ENCODE measurements around the gene PRODH2. TPM values are rescaled to one million over a fixed set of nuclear protein-coding genes. Genes with fewer than 3 reads are reported as not detected.

Gene PRODH2
- total and polyA plus RNA-seq, 2 of the 13 experiments (the other 11 are each of a cell fraction or from before 2014, with no cell fraction given): 86.7 to 118 TPM

DNA sequence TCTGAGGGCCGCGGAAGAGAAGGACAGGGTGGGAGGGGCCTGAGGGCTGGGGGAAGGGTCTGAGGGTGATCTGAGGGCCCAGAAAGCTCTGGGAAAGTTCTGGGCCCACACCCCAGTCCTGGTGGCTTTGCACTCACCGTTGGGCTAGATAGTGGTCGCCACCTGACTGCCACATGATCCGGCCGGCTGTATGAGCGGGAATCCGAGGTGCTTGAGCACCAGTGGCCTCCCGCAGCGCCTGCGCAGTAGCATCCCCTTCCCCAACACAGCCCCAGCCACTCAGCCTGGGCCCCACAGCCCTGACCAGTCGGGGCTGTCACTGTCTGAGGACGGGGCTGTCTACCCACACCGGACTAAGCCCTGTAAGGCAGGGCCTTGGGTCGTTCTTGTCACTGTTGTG, 15.0 kb downstream of the PRODH2 start (continued):
- TF ChIP-seq, protein P1, sequence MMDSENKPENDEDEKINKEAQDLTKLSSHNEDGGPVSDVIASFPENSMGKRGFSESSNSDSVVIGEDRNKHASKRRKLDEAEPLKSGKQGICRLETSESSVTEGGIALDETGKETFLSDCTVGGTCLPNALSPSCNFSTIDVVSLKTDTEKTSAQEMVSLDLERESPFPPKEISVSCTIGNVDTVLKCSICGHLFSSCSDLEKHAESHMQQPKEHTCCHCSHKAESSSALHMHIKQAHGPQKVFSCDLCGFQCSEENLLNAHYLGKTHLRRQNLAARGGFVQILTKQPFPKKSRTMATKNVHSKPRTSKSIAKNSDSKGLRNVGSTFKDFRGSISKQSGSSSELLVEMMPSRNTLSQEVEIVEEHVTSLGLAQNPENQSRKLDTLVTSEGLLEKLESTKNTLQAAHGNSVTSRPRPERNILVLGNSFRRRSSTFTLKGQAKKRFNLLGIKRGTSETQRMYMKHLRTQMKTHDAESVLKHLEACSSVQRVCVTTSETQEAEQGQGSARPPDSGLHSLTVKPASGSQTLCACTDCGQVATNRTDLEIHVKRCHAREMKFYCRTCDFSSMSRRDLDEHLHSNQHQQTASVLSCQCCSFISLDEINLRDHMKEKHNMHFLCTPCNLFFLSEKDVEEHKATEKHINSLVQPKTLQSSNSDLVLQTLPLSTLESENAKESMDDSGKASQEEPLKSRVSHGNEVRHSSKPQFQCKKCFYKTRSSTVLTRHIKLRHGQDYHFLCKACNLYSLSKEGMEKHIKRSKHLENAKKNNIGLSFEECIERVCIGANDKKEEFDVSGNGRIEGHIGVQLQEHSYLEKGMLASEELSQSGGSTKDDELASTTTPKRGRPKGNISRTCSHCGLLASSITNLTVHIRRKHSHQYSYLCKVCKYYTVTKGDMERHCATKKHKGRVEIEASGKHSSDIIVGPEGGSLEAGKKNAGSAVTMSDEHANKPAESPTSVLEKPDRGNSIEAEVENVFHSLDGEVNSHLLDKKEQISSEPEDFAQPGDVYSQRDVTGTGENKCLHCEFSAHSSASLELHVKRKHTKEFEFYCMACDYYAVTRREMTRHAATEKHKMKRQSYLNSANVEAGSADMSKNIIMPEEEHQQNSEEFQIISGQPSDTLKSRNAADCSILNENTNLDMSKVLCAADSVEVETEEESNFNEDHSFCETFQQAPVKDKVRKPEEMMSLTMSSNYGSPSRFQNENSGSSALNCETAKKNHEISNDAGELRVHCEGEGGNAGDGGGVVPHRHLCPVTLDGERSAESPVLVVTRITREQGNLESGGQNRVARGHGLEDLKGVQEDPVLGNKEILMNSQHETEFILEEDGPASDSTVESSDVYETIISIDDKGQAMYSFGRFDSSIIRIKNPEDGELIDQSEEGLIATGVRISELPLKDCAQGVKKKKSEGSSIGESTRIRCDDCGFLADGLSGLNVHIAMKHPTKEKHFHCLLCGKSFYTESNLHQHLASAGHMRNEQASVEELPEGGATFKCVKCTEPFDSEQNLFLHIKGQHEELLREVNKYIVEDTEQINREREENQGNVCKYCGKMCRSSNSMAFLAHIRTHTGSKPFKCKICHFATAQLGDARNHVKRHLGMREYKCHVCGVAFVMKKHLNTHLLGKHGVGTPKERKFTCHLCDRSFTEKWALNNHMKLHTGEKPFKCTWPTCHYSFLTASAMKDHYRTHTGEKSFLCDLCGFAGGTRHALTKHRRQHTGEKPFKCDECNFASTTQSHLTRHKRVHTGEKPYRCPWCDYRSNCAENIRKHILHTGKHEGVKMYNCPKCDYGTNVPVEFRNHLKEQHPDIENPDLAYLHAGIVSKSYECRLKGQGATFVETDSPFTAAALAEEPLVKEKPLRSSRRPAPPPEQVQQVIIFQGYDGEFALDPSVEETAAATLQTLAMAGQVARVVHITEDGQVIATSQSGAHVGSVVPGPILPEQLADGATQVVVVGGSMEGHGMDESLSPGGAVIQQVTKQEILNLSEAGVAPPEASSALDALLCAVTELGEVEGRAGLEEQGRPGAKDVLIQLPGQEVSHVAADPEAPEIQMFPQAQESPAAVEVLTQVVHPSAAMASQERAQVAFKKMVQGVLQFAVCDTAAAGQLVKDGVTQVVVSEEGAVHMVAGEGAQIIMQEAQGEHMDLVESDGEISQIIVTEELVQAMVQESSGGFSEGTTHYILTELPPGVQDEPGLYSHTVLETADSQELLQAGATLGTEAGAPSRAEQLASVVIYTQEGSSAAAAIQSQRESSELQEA (CRISPR knock-in tag; IDR thresholded peaks at IDR 0.05; ENCODE audit: not compliant biosample characterization): no peak
- TF ChIP-seq SSRP1 (CRISPR knock-in tag; IDR thresholded peaks at IDR 0.05): no peak
- TF ChIP-seq DMAP1 (CRISPR knock-in tag; IDR thresholded peaks at IDR 0.05): no peak
- TF ChIP-seq, protein P2, sequence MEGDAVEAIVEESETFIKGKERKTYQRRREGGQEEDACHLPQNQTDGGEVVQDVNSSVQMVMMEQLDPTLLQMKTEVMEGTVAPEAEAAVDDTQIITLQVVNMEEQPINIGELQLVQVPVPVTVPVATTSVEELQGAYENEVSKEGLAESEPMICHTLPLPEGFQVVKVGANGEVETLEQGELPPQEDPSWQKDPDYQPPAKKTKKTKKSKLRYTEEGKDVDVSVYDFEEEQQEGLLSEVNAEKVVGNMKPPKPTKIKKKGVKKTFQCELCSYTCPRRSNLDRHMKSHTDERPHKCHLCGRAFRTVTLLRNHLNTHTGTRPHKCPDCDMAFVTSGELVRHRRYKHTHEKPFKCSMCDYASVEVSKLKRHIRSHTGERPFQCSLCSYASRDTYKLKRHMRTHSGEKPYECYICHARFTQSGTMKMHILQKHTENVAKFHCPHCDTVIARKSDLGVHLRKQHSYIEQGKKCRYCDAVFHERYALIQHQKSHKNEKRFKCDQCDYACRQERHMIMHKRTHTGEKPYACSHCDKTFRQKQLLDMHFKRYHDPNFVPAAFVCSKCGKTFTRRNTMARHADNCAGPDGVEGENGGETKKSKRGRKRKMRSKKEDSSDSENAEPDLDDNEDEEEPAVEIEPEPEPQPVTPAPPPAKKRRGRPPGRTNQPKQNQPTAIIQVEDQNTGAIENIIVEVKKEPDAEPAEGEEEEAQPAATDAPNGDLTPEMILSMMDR (CRISPR knock-in tag; IDR thresholded peaks at IDR 0.05): peak; percentile 10; the same call in 1 of the 2 replicates
- TF ChIP-seq ZNF678 (CRISPR knock-in tag; IDR thresholded peaks at IDR 0.05): no peak
- TF ChIP-seq MXI1 (IDR thresholded peaks at IDR 0.05; ENCODE audit: borderline replicate concordance, low read depth, low read length): no peak
- TF ChIP-seq YEATS4 (CRISPR knock-in tag; IDR thresholded peaks at IDR 0.05; ENCODE audit: borderline replicate concordance): peak; percentile 26; the same call in 1 of the 2 replicates
- TF ChIP-seq ZNF383 (CRISPR knock-in tag; IDR thresholded peaks at IDR 0.05; ENCODE audit: borderline replicate concordance): no peak
- TF ChIP-seq TOPORS (CRISPR knock-in tag; IDR thresholded peaks at IDR 0.05): no peak
- no peak for TF ChIP-seq ZNF138 (CRISPR knock-in tag; IDR thresholded peaks at IDR 0.05; ENCODE audit: low read depth)
- TF ChIP-seq ARNT (IDR thresholded peaks at IDR 0.05): no peak
- 0 out of 2 replicates have a peak, but pooled peaks have one; percentile 29 for TF ChIP-seq SMAD3 (CRISPR knock-in tag; IDR thresholded peaks at IDR 0.05)
- TF ChIP-seq THAP11 (CRISPR knock-in tag; IDR thresholded peaks at IDR 0.05): 0 out of 2 replicates have a peak, but pooled peaks have one; percentile 37
- TF ChIP-seq, protein P3, sequence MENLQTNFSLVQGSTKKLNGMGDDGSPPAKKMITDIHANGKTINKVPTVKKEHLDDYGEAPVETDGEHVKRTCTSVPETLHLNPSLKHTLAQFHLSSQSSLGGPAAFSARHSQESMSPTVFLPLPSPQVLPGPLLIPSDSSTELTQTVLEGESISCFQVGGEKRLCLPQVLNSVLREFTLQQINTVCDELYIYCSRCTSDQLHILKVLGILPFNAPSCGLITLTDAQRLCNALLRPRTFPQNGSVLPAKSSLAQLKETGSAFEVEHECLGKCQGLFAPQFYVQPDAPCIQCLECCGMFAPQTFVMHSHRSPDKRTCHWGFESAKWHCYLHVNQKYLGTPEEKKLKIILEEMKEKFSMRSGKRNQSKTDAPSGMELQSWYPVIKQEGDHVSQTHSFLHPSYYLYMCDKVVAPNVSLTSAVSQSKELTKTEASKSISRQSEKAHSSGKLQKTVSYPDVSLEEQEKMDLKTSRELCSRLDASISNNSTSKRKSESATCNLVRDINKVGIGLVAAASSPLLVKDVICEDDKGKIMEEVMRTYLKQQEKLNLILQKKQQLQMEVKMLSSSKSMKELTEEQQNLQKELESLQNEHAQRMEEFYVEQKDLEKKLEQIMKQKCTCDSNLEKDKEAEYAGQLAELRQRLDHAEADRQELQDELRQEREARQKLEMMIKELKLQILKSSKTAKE (CRISPR knock-in tag; IDR thresholded peaks at IDR 0.05; ENCODE audit: borderline replicate concordance): no peak
- TF ChIP-seq MEF2D (CRISPR knock-in tag; IDR thresholded peaks at IDR 0.05): 0 out of 2 replicates have a peak, but pooled peaks have one; percentile 30
- no peak for TF ChIP-seq JARID2 (CRISPR knock-in tag; IDR thresholded peaks at IDR 0.05; ENCODE audit: insufficient replicate concordance)
- TF ChIP-seq ZBTB8A (CRISPR knock-in tag; IDR thresholded peaks at IDR 0.05; ENCODE audit: borderline replicate concordance, low read depth): no peak
- peak; percentile 49; the same call in 1 of the 2 replicates for TF ChIP-seq ZFY (CRISPR knock-in tag; IDR thresholded peaks at IDR 0.05)
